Stimulated activated naive CD4-positive, alpha-beta T cell (primary cell): Measurements from ENCODE around the gene ZSWIM4.
"Not testable (repeated sequence)": the region's sequence is repeated elsewhere in the genome, so short reads cannot be mapped to it uniquely, and the experiment has no call there.

Experiments
- DNase-seq, 6 experiments: peaks; one replicate each; lab custom pipeline; 2025; lab: John Stamatoyannopoulos, UW

ZSWIM4 gene

GRCh38 chr19:13794757-13795589, at the start of gene ZSWIM4:
ZSWIM4 (plus strand) TSS chr19:13795443; CDS start chr19:13795649, 206 bp downstream.
- DNase-seq: peak; percentile 67 to 89 (median 78)

GRCh38 chr19:13747098-13747453, 48.2 kb upstream of the ZSWIM4 start:
- DNase-seq: no peak

GRCh38 chr19:13748169-13748828, 46.9 kb upstream of the ZSWIM4 start:
- peak in 1 of 6 experiments; percentile 19 for DNase-seq

- no peak for DNase-seq
These were observed 43.8 kb upstream of the ZSWIM4 start for GRCh38 chr19:13751436-13751835.

- not testable (repeated sequence) for DNase-seq
These were observed 41.6 kb upstream of the ZSWIM4 start for GRCh38 chr19:13753622-13754021.

GRCh38 chr19:13756210-13756609, 39.0 kb upstream of the ZSWIM4 start:
- DNase-seq: no peak

GRCh38 chr19:13757805-13758772, 37.2 kb upstream of the ZSWIM4 start:
- DNase-seq: no peak

- no peak for DNase-seq
These were observed 36.4 kb upstream of the ZSWIM4 start for GRCh38 chr19:13758795-13759194.

- no peak for DNase-seq
These were observed 33.8 kb upstream of the ZSWIM4 start for GRCh38 chr19:13761423-13761822.

- no peak for DNase-seq
These were observed 32.5 kb upstream of the ZSWIM4 start for GRCh38 chr19:13762635-13763235.

- no peak for DNase-seq
These were observed 32.0 kb upstream of the ZSWIM4 start for GRCh38 chr19:13763265-13763664.

- DNase-seq: peak in 5 of 6 experiments; percentile 38 to 60 (median 51)
These were observed 31.0 kb upstream of the ZSWIM4 start, which contains the start of gene MRI1 for GRCh38 chr19:13764101-13764807. MRI1 (plus strand) TSS chr19:13764522; CDS start chr19:13764589, 67 bp downstream.

- peak in 5 of 6 experiments; percentile 10 to 46 (median 27) for DNase-seq
These were observed 30.3 kb upstream of the ZSWIM4 start for GRCh38 chr19:13764821-13765394.

- no peak for DNase-seq
These were observed 29.7 kb upstream of the ZSWIM4 start for GRCh38 chr19:13765395-13766094.

GRCh38 chr19:13766095-13766481, 29.2 kb upstream of the ZSWIM4 start:
- no peak for DNase-seq

GRCh38 chr19:13768510-13768909, 26.7 kb upstream of the ZSWIM4 start:
- no peak for DNase-seq

- no peak for DNase-seq
These were observed 25.1 kb upstream of the ZSWIM4 start for GRCh38 chr19:13770013-13770635.

- peak; percentile 79 to 86 (median 82) for DNase-seq
These were observed 20.7 kb upstream of the ZSWIM4 start, which contains the start of gene C19orf53 for GRCh38 chr19:13774217-13775191. C19orf53 (plus strand) TSS chr19:13774456; CDS start chr19:13774478, 22 bp downstream.
